Psoas muscle (tissue), 8 donors: ENCODE measurements around the gene ATP5F1D. TPM values are rescaled to one million over a fixed set of nuclear protein-coding genes. Genes with fewer than 3 reads are reported as not detected.
A peak's percentile ranks its signal among the peaks of the same experiment; 100 is the strongest.

Experiments
- ATAC-seq, 4 donors: fragments of 200-7000 bp; cut with Tn5 transposase; one replicate each; pipeline ENCODE4 v1.9.1; 2020; ENCODE audit warnings: moderate library complexity in 3 of 4, mild to moderate bottlenecking in 2 of 4
- DNase-seq, 2 donors: peaks; one replicate each; pipeline ENCODE4 v3.0.0-alpha.2; 2020
- H3K27ac ChIP-seq: fragments of 200-600 bp; one replicate; pipeline ENCODE4 v1.8.0; 2022
- H3K27me3 ChIP-seq, 3 donors: fragments of 200-600 bp in 1 of 3; one replicate each; pipeline versions ENCODE4 v1.6.1 to v1.8.0; 2013 to 2022; ENCODE audit warnings: low read length in 2 of 3, mild to moderate bottlenecking in 2 of 3, moderate library complexity in 1 of 3; ENCODE audit not compliant: insufficient read depth in 3 of 3
- H3K36me3 ChIP-seq, 2 donors: fragments of 200-600 bp in 1 of 2; one replicate each; pipeline versions ENCODE4 v1.6.1 to v1.8.0; 2013 to 2022; ENCODE audit warnings: low read depth in 1 of 2, mild to moderate bottlenecking in 1 of 2, moderate library complexity in 1 of 2; ENCODE audit not compliant: insufficient read depth in 1 of 2
- H3K4me1 ChIP-seq: fragments of 200-600 bp; one replicate; pipeline ENCODE4 v1.8.0; 2022
- H3K4me3 ChIP-seq: fragments of 200-600 bp; one replicate; pipeline ENCODE4 v1.8.0; 2022; ENCODE audit warnings: mild to moderate bottlenecking
- H3K9me3 ChIP-seq: fragments of 200-600 bp; one replicate; pipeline ENCODE4 v1.8.0; 2022
- WGBS, 3 donors: extraction: QIAGEN DNeasy Blood & Tissue Kit; methylation state at CpG; one replicate each; pipeline versions ENCODE4 v1.1.6 to v1.1.7; 2013; 5-methylcytosine and 5-hydroxymethylcytosine counted together
- intact Hi-C, 2 donors: fragments of 100-400 bp; cut with DNase I; formaldehyde crosslinking; loops; one replicate each; pipeline versions ENCODE4 v1.11.0 to v1.14.2; 2022
- polyA plus RNA-seq, 3 donors: library from polyadenylated mRNA; stranded (reverse); fragments of 200-250 nt; gene quantifications; one replicate each; pipeline ENCODE4 v1.2.3, GENCODE V29; 2013
- total RNA-seq, 4 donors: library from RNA; stranded (reverse); fragmentation: NEBNext Ultra II Directional in 2 of 4; extraction: Animal tissue kit (Norgen Biotek cat#: 25700) in 2 of 4; gene quantifications; one replicate each; pipeline versions ENCODE4 v1.2.1 to v1.2.4, GENCODE V29; 2021 to 2023
- TF ChIP-seq, protein P1 (sequence below): fragments of 200-600 bp; IDR thresholded peaks from one replicate; pipeline ENCODE4 v1.8.0; 2022; ENCODE audit warnings: antibody characterized with exemption
- donor health status: healthy with polysubstance abuse.
- donor health status: DM: no; HTN: no; CAD: no; lungs with moderate emphysema.
- donor health status: Bipolar disorder and iron deficiency.
- donor health status: healthy.
- donor health status: DM: yes; HTN: yes; CAD: no.
- donor health status: DM: no; HTN: no; CAD: no.
- donor health status: DM: no; HTN: no; CAD: no.
- donor health status: DM: yes; HTN: yes; CAD: no.

The ATP5F1D gene
- total and polyA plus RNA-seq, 7 donors = 310 to 858 (median 509) TPM

DNA sequence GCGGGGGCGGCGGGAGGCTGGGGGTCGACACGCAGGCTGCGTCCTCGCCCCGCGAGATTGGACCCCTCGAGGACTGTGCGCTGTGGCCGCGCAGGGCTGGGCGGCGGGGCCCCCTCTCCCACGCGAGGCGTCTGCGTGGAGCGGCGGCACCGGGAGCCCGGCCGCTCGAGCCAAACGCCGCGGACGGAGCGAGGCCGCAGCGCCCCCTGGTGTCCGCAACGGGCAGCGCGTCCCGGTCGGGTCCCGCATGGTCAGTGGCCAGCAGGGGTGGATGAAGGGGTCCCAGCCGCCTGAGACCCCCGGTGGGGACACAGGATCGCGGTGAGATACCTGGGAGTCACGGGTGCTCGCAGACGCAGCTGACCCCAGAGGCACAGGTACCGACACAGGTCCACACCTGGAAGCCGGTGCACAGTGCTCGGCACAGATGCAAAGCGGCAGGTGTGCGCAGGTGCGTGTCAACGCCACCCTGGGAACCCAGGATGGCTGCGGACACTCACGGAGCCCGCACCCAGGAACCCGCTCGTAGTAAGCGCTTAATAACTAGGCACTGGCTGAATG lies 25.4 kb downstream of the ATP5F1D start:
- Histone ChIP-seq H3K27ac (peak overlapping the region; percentile 85), H3K27me3 (no peaks in the 10 kb centered on the region), H3K9me3 (no peaks in the 10 kb centered on the region), H3K4me3 (peak overlapping the region; percentile 69), H3K36me3 (peaks cover 4 to 19% of the 10 kb centered on the region in 2 donors), H3K4me1 (peaks cover 54% of the 10 kb centered on the region)
- peak; percentile 11 to 36 (median 28) for ATAC-seq
- intact Hi-C loops = loop anchor here (1.0 to 2.0 kb wide), 3 partner anchors 22 to 48 kb away; no protein-coding TSS in a partner anchor
- TF ChIP-seq, protein P1, sequence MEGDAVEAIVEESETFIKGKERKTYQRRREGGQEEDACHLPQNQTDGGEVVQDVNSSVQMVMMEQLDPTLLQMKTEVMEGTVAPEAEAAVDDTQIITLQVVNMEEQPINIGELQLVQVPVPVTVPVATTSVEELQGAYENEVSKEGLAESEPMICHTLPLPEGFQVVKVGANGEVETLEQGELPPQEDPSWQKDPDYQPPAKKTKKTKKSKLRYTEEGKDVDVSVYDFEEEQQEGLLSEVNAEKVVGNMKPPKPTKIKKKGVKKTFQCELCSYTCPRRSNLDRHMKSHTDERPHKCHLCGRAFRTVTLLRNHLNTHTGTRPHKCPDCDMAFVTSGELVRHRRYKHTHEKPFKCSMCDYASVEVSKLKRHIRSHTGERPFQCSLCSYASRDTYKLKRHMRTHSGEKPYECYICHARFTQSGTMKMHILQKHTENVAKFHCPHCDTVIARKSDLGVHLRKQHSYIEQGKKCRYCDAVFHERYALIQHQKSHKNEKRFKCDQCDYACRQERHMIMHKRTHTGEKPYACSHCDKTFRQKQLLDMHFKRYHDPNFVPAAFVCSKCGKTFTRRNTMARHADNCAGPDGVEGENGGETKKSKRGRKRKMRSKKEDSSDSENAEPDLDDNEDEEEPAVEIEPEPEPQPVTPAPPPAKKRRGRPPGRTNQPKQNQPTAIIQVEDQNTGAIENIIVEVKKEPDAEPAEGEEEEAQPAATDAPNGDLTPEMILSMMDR = peak; percentile 98
- peak; percentile 80 to 87 for DNase-seq
- WGBS, 3 donors = 1 to 3% (median 1%) methylated on average over 45 to 59 of the region's 59 CpGs

DNA sequence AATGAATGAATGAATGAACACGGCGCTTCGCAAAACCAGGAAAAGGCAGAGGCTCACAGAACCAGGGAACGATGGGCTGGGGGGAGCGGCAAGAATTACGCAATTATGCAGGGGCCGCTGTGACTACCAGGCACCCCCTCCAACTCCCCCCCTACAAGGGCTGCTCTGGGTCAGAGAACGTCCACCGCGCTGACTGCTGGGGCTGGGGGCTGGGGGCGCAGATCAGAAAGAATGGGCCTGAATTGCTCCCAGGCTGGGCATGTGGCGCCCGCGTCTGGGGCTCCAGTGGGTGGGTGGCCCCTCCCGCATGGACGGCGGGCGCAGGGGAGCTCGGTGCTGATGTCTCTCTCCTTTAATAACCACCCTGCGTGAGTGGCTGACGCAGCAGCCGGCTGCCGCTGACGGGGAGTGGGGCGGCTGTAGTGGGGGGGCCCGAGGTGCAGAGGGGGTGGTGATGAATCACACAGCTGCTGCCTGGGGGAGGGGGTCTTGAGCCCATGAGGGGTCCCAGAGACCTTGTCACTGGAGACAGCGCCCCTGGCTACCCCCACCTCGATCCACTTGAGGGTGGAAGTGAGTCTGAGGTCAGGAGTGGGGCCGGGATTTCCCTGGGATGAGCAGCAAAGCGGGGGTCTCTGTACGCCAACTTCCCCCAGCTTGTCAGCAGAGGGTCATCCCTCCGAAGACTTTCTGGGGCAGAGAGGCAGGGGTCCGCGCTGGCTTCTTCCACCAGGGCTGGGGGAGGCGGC lies 26.1 kb downstream of the ATP5F1D start:
- no peaks in the 10 kb centered on the region for H3K9me3 ChIP-seq
- H3K36me3 ChIP-seq = peaks cover 4 to 25% of the 10 kb centered on the region in 2 donors
- DNase-seq (peak; percentile 37 to 72), ATAC-seq (no peak)
- H3K27ac ChIP-seq = peak overlapping the region; percentile 99
- H3K4me1 ChIP-seq = peaks cover 54% of the 10 kb centered on the region
- 37 to 40% (median 39%) methylated on average over 31 to 35 of the region's 35 CpGs for WGBS, 3 donors
- intact Hi-C loops = loop anchor here (1.0 to 2.0 kb wide), 3 partner anchors 23 to 49 kb away; no protein-coding TSS in a partner anchor
- peak overlapping the region; percentile 87 for H3K4me3 ChIP-seq
- TF ChIP-seq, protein P1 = no peak
- no peaks in the 10 kb centered on the region for H3K27me3 ChIP-seq

DNA sequence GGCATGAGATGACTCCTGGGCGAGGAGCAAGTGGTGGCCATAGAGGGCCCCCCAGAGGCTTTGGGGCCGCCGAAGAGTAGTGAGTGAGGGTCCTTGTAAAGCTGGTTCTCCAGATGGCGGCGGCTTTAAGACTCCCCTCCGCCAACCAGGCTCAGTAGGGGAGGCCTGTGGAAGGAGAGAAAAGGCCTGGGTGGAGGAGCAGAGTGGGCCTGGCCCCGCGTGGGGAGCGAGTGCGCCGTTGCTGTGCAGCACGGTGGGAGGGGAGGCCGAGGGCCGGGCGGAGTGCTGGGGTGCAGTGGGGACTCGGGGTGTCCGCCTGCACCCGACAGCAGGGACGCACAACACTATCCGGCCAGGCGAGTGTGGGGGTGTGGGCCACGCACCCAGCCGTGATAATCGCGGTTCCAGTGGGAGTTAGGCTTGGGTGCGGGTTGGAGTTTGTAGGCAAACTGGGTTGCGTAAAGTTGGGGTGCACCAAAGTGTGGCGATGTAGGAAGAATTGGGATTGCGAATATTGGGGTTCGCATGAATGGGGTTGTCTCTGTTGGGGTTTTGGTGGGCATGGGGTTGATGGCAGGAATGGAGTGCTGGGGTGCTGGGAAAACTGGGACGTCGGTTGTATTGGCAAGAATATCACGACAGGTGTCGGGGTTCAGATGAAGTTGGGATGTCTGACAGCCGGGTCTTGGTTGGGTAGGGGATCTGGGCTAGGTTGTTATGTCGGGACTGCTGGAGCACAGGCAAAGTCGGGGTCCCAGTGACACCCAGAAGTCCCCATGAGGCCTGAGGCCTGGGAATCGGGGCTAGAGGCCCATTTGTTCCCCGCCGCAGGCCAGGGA lies 26.9 kb downstream of the ATP5F1D start:
- ATAC-seq = no peak
- intact Hi-C loops = no loop called here
- Histone ChIP-seq H3K9me3 (no peaks in the 10 kb centered on the region), H3K36me3 (peaks cover 4 to 33% of the 10 kb centered on the region in 2 donors), H3K4me1 (peaks cover 60% of the 10 kb centered on the region), H3K27ac (peak overlapping the region; percentile 99), H3K27me3 (no peaks in the 10 kb centered on the region), H3K4me3 (peak overlapping the region; percentile 87)
- TF ChIP-seq, protein P1 = no peak
- 46 to 49% (median 47%) methylated on average over 40 of the region's 40 CpGs for WGBS, 3 donors
- DNase-seq = peak; percentile 46 to 72

DNA sequence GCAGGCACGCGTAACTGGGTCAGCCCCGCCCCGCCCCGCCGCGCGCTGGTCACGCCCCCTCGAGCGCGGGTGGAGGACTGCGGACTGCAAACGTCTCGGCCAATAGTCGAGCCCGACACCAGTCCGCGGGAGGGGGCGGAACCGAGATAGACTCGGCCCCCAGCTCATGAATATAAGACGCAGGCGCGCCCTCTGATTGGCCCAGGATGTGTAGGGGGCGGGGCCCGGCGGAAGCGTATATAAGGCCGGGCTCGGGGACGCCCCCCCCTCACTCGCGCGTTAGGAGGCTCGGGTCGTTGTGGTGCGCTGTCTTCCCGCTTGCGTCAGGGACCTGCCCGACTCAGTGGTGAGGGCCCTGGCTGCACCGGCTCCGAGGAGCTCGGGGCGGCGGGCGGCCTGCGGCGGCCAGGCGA lies 27.5 kb downstream of the ATP5F1D start, which contains the start of gene CIRBP:
Gene CIRBP, plus strand, starts transcription at position 268 of the 413 bp plus-strand sequence. CDS start 1,602 bp downstream, outside the sequence.
- intact Hi-C loops = no loop called here
- H3K27ac ChIP-seq = peak within 1 kb of the TSS; percentile 99
- ATAC-seq = peak; percentile 68 to 79 (median 73)
- no peaks in the 10 kb centered on the region for H3K9me3 ChIP-seq
- peak; percentile 100 for DNase-seq
- peaks cover 4 to 39% of the 10 kb centered on the region in 2 donors for H3K36me3 ChIP-seq
- WGBS, 3 donors = 0 to 1% (median 0%) methylated on average over 46 to 50 of the region's 50 CpGs
- H3K4me1 ChIP-seq = peaks cover 66% of the 10 kb centered on the region
- H3K27me3 ChIP-seq = no peaks in the 10 kb centered on the region
- TF ChIP-seq, protein P1 = no peak
- H3K4me3 ChIP-seq = peak within 1 kb of the TSS; percentile 87
